Effector memory CD4-positive, alpha-beta T cell (primary cell): Measurements from ENCODE around the gene RNF31.

Source experiments
- DNase-seq, 3 donors: peaks; one replicate each; pipeline ENCODE4 v3.0.0-alpha.2; 2020
- H3K27ac ChIP-seq: 2 replicates; pipeline ENCODE4 v1.7.0; 2013; ENCODE audit warnings: mild to moderate bottlenecking, low read length, moderate library complexity; ENCODE audit not compliant: insufficient read depth, poor library complexity, severe bottlenecking
- H3K27me3 ChIP-seq: replicated peaks from 2 replicates; pipeline ENCODE4 v1.7.0; 2013; ENCODE audit warnings: mild to moderate bottlenecking, low read length; ENCODE audit not compliant: insufficient read depth, control insufficient read depth, poor library complexity, severe bottlenecking
- H3K36me3 ChIP-seq: 2 replicates; pipeline ENCODE4 v1.7.0; 2013; ENCODE audit warnings: mild to moderate bottlenecking, low read length, moderate library complexity; ENCODE audit not compliant: control insufficient read depth, insufficient read depth
- H3K4me1 ChIP-seq: 2 replicates; pipeline ENCODE4 v1.7.0; 2013; ENCODE audit warnings: low read length, mild to moderate bottlenecking; ENCODE audit not compliant: control insufficient read depth, insufficient read depth, poor library complexity, severe bottlenecking
- H3K4me3 ChIP-seq: 2 replicates; pipeline ENCODE4 v1.7.0; 2013; ENCODE audit warnings: low read length, low read depth, mild to moderate bottlenecking; ENCODE audit not compliant: insufficient read depth, poor library complexity, severe bottlenecking
- H3K9me3 ChIP-seq: 2 replicates; pipeline ENCODE4 v1.7.0; 2013; ENCODE audit warnings: mild to moderate bottlenecking, low read length, moderate library complexity; ENCODE audit not compliant: control insufficient read depth

The RNF31 gene

GRCh38 chr14:24159777-24160498 is 12.6 kb downstream of the RNF31 start:
- no peaks in the 10 kb centered on the region for H3K9me3 ChIP-seq
- H3K4me3 ChIP-seq: no peak overlapping the region
- peaks cover 22% of the 10 kb centered on the region for H3K4me1 ChIP-seq
- H3K27ac ChIP-seq: peak overlapping the region; percentile 97
- peaks cover 67% of the 10 kb centered on the region for H3K36me3 ChIP-seq
- DNase-seq: no peak
- no peaks in the 10 kb centered on the region for H3K27me3 ChIP-seq

DNA sequence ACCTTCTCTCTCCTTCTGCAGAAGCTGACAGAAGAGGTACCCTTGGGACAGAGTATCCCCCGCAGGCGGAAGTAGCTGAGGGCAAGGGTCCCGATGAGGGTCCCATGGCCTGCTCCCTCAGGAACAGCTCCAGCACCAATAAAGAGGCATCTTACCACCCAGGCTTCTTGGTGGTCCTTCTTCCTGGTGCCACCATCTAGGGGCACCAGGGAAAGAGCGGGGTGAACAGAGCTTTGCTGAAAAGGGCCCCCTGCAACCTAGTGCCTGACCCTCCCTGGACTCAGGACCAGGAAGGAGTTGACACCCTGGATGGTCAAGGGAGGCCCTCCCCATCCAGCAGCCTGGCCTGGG is 13.2 kb downstream of the RNF31 start:
- peaks cover 67% of the 10 kb centered on the region for H3K36me3 ChIP-seq
- no peaks in the 10 kb centered on the region for H3K9me3 ChIP-seq
- no peak for DNase-seq
- H3K27me3 ChIP-seq: no peaks in the 10 kb centered on the region
- H3K4me1 ChIP-seq: peaks cover 24% of the 10 kb centered on the region
- H3K4me3 ChIP-seq: no peak overlapping the region
- peak overlapping the region; percentile 97 for H3K27ac ChIP-seq

DNA sequence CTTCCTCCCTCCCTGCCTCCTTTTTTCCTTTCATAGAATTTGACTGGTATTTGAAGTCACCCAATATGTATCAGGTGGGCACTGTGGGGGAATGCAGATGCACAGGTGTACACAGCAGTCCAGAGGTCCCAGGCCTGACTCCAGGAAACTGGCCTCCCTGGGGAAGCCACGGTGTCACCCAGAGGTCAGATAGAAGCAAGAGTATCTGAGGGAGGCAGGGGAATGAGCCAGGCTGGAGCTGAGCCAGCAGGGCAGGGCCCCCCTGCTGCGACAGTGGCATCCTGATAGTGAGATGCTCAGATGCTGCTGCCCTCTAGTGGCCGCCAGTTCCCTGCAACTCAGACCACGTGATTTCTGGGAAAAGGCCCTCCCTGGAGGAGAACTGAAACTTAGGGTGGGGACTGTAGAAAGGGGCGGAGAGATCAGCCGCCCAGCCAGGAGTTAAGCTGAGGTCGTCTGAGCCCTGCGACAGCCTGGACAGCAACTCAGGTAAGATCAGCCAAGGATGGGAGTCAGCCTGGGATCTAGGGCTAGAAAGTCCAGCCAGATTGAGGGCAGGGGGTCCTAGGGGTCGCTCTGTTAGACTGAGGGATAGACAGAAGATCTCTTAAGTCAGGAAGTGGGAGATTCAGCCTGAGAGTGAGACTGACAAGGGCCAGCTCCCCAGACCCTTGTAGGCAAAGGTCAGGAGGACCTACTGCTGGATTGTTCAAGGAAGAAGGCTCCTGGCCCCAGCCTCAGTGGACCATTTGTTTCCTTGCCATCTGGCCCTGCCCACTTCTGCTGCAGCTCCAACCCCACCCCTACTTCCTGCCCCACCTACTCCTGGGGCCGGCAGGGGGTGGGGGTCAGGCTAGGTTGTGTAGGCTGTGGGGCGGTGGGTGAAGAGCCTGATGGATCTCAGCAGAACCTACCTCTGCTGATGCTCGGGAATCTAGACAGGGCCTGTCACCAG is 13.8 kb downstream of the RNF31 start, which contains the start of gene IRF9:
Gene IRF9, plus strand, starts transcription at position 416 of the 955 bp plus-strand sequence. CDS start 880 bp downstream, outside the sequence.
- DNase-seq: peak; percentile 94 to 95 (median 95)
- peak within 1 kb of the TSS; percentile 97 for H3K27ac ChIP-seq
- peaks cover 24% of the 10 kb centered on the region for H3K4me1 ChIP-seq
- H3K27me3 ChIP-seq: no peaks in the 10 kb centered on the region
- H3K9me3 ChIP-seq: no peaks in the 10 kb centered on the region
- H3K36me3 ChIP-seq: peaks cover 67% of the 10 kb centered on the region
- peak within 1 kb of the TSS; percentile 88 for H3K4me3 ChIP-seq

GRCh38 chr14:24162093-24162492 is 14.8 kb downstream of the RNF31 start:
- H3K9me3 ChIP-seq: no peaks in the 10 kb centered on the region
- peak overlapping the region; percentile 97 for H3K27ac ChIP-seq
- H3K36me3 ChIP-seq: peaks cover 69% of the 10 kb centered on the region
- no peaks in the 10 kb centered on the region for H3K27me3 ChIP-seq
- peak overlapping the region; percentile 88 for H3K4me3 ChIP-seq
- no peak for DNase-seq
- peaks cover 24% of the 10 kb centered on the region for H3K4me1 ChIP-seq

DNA sequence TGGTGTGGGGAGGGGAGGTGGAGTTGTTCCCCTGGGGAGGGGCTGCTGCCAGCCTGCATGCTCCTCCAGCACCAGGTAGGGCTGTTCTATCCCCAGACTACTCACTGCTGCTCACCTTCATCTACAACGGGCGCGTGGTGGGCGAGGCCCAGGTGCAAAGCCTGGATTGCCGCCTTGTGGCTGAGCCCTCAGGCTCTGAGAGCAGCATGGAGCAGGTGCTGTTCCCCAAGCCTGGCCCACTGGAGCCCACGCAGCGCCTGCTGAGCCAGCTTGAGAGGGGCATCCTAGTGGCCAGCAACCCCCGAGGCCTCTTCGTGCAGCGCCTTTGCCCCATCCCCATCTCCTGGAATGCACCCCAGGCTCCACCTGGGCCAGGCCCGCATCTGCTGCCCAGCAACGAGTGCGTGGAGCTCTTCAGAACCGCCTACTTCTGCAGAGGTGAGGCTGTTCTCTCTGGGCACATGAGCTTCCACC is 17.3 kb downstream of the RNF31 start:
- Histone ChIP-seq H3K27me3 (no peaks in the 10 kb centered on the region), H3K27ac (no peak overlapping the region), H3K4me3 (no peak overlapping the region), H3K4me1 (peaks cover 24% of the 10 kb centered on the region), H3K36me3 (peaks cover 54% of the 10 kb centered on the region), H3K9me3 (no peaks in the 10 kb centered on the region)
- no peak for DNase-seq

DNA sequence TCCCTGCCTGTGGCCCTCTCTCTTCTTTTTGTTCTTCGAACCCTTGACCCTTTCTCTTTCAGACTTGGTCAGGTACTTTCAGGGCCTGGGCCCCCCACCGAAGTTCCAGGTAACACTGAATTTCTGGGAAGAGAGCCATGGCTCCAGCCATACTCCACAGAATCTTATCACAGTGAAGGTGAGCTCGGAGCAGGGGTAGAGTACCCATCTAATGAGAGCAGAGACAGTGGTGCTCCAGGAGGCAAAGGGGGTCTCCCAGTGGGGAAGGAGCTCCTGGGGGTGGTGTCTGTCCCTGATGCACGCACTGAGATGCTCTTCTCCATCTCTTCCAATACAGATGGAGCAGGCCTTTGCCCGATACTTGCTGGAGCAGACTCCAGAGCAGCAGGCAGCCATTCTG is 18.5 kb downstream of the RNF31 start:
- Histone ChIP-seq H3K4me3 (no peak overlapping the region), H3K27ac (no peak overlapping the region), H3K9me3 (no peaks in the 10 kb centered on the region), H3K4me1 (peaks cover 23% of the 10 kb centered on the region), H3K27me3 (no peaks in the 10 kb centered on the region), H3K36me3 (peaks cover 43% of the 10 kb centered on the region)
- DNase-seq: no peak

DNA sequence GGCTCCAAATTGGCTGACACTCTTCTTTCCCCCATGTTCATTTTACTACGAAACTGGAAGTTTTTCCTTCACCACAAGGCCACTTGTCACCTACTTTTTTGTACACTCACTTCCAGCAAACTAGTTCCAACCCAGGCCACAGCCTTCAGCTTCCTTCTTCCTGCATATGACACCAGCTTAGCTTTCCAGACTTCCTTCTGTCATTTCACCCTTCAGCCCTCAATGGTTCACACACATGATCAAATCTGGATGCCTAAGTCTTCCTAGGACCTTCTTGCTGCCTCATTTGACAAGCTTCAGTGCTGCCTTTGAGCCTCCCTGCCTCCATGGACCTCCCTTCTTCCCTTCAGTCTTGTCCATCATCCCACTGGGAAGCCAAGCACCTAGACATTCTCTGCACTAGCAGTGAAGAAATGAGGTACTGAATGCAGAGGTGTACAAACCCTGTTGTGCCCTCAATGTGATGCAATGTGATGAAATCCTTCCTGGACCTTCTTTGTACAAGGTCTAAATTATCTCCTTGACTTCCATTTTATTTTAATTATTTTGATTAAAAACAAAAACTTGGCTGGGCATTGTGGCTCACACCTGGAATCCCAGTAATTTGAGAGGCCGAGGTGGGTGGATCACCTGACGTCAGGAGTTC is 20.3 kb downstream of the RNF31 start:
- Histone ChIP-seq H3K36me3 (peaks cover 43% of the 10 kb centered on the region), H3K9me3 (no peaks in the 10 kb centered on the region), H3K27ac (no peak overlapping the region), H3K27me3 (no peaks in the 10 kb centered on the region), H3K4me3 (no peak overlapping the region), H3K4me1 (peaks cover 22% of the 10 kb centered on the region)
- no peak for DNase-seq

- peak within 1 kb of the TSS; percentile 18 for H3K4me3 ChIP-seq
- H3K36me3 ChIP-seq: peaks cover 11% of the 10 kb centered on the region
- H3K4me1 ChIP-seq: peaks cover 8% of the 10 kb centered on the region
- no peaks in the 10 kb centered on the region for H3K27me3 ChIP-seq
- no peaks in the 10 kb centered on the region for H3K9me3 ChIP-seq
- peak; percentile 60 to 72 (median 63) for DNase-seq
- peak within 1 kb of the TSS; percentile 49 for H3K27ac ChIP-seq
Measured at GRCh38 chr14:24171422-24172260, 24.3 kb downstream of the RNF31 start, which contains the start of gene REC8. REC8 (plus strand) TSS chr14:24172080; CDS start chr14:24172553, 473 bp downstream.

GRCh38 chr14:24172261-24172860 is 25.1 kb downstream of the RNF31 start:
- H3K36me3 ChIP-seq: peaks cover 14% of the 10 kb centered on the region
- peaks cover 8% of the 10 kb centered on the region for H3K4me1 ChIP-seq
- no peaks in the 10 kb centered on the region for H3K27me3 ChIP-seq
- peak overlapping the region; percentile 49 for H3K27ac ChIP-seq
- no peak for DNase-seq
- H3K9me3 ChIP-seq: no peaks in the 10 kb centered on the region
- H3K4me3 ChIP-seq: no peak overlapping the region
